ENCODE results near the gene TPP1. TPM values are rescaled to one million over a fixed set of nuclear protein-coding genes. Genes with fewer than 3 reads are reported as not detected.

The TPP1 gene
- total and polyA plus RNA-seq, 4 donors: 52.8 to 108 (median 86.5) TPM

DNA sequence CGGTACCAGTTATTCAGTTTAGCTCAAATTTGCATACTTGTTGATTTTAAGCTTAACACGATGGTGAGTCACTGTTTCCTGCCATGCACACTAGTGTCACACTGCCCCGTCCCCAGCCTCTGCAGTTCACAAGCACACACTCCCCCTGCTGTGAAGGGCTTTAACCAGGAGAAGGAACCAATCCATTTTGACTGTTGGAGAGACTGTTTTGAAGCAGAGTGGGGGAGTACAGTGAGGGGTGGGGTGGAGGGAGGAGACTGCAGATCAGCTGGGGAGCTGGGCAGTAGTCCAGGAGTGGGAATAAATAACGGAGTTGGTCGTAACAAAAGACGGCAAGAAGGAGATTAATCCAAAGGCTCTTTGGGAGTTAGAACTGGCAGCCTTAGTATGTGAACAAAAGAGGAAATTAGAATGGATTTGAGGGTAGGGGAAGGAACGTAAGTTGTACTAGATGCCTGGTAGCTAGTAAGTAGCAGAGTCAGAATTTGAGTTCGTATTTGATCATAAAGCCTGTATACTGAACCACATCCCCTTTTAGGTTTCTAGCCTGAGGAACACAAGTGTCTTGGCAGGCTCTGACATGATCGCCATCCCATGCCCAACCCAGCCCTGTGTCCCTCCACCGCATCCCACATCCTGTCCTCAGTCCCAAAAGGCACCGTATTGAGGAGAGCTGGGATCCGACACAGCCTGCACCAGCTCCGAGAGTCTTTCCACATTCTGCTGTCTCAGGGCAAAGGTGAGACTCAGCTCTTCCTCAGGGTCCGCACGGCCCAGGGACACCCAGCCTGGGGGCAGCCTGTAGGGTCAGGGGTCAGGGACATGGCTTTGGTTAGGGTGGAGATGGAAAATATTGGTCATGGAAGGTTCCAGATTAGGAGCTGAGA, 862 bp downstream of the TPP1 start:
- WGBS: 34% methylated on average over 15 of the region's 15 CpGs
- Histone ChIP-seq H3K9me3 (ENCODE audit: control insufficient read depth in 4 of 4, low read length in 3 of 4) (no peaks in the 10 kb centered on the region), H3K27me3 (ENCODE audit: control insufficient read depth in 4 of 4, insufficient read depth in 4 of 4, low read length in 3 of 4) (no peaks in the 10 kb centered on the region), H3K9ac (ENCODE audit: low read depth in 1 of 2, low read length in 2 of 2) (peak overlapping the region; percentile 81 to 83), H3K4me3 (ENCODE audit: low read depth in 1 of 3, low read length in 3 of 3) (peak overlapping the region; percentile 56 to 96 (median 68)), H3K36me3 (ENCODE audit: control insufficient read depth in 4 of 4, insufficient read depth in 3 of 4, low read depth in 1 of 4, low read length in 3 of 4) (peaks cover 7 to 16% (median 8%) of the 10 kb centered on the region in 4 donors), H3K4me1 (ENCODE audit: control insufficient read depth in 4 of 4, insufficient read depth in 4 of 4, low read length in 3 of 4) (peaks cover 0 to 24% (median 12%) of the 10 kb centered on the region in 4 donors), H3K27ac (ENCODE audit: low read depth in 1 of 2, low read length in 2 of 2) (peak overlapping the region; percentile 76 to 85)
- DNase-seq (ENCODE audit: low spot score): peak; percentile 56
- TF ChIP-seq YY1 (IDR thresholded peaks at IDR 0.05): peak; percentile 23
- peak; percentile 22 to 47 for TF ChIP-seq RAD21 (IDR thresholded peaks at IDR 0.05)
- peak; percentile 87 to 93 for TF ChIP-seq JUND (IDR thresholded peaks at IDR 0.05)
- TF ChIP-seq FOXA2 (IDR thresholded peaks at IDR 0.05): no peak
- TF ChIP-seq SP1 (IDR thresholded peaks at IDR 0.05): no peak
- TF ChIP-seq NR2F2 (IDR thresholded peaks at IDR 0.05): peak; percentile 76
- TF ChIP-seq HNF4A (conservative IDR thresholded peaks at IDR 0.05): peak in 1 of 2 donors; percentile 2

DNA sequence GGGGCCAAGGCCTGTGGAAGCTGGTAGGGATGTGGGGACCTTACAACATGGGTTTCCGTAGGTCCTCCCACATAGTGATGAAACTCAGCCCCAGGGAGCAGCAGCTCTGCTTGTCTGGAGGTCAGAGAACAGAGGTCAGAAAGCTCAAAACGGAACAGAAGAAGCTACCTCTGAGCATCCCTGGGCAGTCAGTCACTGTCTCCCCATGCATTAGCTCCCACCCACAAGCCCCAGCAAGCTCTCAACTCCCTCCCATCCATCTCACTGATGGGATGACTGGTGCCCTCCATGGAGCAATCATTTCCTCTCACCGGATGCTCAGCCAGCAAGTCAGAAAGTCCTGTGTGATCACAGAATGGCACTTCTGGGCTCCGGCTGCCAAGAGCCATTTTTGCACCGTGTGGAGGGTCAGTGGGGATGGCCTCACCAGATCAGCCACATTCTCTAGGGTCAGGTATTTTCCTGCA, 1.9 kb downstream of the TPP1 start:
- TF ChIP-seq EGR1 (IDR thresholded peaks at IDR 0.05; ENCODE audit: low read depth in 2 of 2) (no peak), GABPA (IDR thresholded peaks at IDR 0.05 in 1 of 2, conservative IDR thresholded peaks at IDR 0.05 in 1 of 2) (no peak), RAD21 (IDR thresholded peaks at IDR 0.05) (no peak), RXRA (IDR thresholded peaks at IDR 0.05) (no peak), TAF1 (conservative IDR thresholded peaks at IDR 0.05) (no peak), HNF4A (conservative IDR thresholded peaks at IDR 0.05) (no peak), HNF4G (IDR thresholded peaks at IDR 0.05) (no peak), JUND (IDR thresholded peaks at IDR 0.05) (no peak), FOXA2 (IDR thresholded peaks at IDR 0.05) (no peak), YY1 (IDR thresholded peaks at IDR 0.05) (no peak), SP1 (IDR thresholded peaks at IDR 0.05) (no peak), NR2F2 (IDR thresholded peaks at IDR 0.05) (no peak), FOXA1 (IDR thresholded peaks at IDR 0.05) (no peak)
- TF ChIP-seq, protein P1, sequence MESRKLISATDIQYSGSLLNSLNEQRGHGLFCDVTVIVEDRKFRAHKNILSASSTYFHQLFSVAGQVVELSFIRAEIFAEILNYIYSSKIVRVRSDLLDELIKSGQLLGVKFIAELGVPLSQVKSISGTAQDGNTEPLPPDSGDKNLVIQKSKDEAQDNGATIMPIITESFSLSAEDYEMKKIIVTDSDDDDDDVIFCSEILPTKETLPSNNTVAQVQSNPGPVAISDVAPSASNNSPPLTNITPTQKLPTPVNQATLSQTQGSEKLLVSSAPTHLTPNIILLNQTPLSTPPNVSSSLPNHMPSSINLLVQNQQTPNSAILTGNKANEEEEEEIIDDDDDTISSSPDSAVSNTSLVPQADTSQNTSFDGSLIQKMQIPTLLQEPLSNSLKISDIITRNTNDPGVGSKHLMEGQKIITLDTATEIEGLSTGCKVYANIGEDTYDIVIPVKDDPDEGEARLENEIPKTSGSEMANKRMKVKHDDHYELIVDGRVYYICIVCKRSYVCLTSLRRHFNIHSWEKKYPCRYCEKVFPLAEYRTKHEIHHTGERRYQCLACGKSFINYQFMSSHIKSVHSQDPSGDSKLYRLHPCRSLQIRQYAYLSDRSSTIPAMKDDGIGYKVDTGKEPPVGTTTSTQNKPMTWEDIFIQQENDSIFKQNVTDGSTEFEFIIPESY (IDR thresholded peaks at IDR 0.05): no peak
- TF ChIP-seq, protein P2, sequence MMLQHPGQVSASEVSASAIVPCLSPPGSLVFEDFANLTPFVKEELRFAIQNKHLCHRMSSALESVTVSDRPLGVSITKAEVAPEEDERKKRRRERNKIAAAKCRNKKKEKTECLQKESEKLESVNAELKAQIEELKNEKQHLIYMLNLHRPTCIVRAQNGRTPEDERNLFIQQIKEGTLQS (IDR thresholded peaks at IDR 0.05): no peak
- TF ChIP-seq, protein P3, sequence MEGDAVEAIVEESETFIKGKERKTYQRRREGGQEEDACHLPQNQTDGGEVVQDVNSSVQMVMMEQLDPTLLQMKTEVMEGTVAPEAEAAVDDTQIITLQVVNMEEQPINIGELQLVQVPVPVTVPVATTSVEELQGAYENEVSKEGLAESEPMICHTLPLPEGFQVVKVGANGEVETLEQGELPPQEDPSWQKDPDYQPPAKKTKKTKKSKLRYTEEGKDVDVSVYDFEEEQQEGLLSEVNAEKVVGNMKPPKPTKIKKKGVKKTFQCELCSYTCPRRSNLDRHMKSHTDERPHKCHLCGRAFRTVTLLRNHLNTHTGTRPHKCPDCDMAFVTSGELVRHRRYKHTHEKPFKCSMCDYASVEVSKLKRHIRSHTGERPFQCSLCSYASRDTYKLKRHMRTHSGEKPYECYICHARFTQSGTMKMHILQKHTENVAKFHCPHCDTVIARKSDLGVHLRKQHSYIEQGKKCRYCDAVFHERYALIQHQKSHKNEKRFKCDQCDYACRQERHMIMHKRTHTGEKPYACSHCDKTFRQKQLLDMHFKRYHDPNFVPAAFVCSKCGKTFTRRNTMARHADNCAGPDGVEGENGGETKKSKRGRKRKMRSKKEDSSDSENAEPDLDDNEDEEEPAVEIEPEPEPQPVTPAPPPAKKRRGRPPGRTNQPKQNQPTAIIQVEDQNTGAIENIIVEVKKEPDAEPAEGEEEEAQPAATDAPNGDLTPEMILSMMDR (IDR thresholded peaks at IDR 0.05; ENCODE audit: low read depth, low read length, missing input control): no peak
- TF ChIP-seq, protein P4, sequence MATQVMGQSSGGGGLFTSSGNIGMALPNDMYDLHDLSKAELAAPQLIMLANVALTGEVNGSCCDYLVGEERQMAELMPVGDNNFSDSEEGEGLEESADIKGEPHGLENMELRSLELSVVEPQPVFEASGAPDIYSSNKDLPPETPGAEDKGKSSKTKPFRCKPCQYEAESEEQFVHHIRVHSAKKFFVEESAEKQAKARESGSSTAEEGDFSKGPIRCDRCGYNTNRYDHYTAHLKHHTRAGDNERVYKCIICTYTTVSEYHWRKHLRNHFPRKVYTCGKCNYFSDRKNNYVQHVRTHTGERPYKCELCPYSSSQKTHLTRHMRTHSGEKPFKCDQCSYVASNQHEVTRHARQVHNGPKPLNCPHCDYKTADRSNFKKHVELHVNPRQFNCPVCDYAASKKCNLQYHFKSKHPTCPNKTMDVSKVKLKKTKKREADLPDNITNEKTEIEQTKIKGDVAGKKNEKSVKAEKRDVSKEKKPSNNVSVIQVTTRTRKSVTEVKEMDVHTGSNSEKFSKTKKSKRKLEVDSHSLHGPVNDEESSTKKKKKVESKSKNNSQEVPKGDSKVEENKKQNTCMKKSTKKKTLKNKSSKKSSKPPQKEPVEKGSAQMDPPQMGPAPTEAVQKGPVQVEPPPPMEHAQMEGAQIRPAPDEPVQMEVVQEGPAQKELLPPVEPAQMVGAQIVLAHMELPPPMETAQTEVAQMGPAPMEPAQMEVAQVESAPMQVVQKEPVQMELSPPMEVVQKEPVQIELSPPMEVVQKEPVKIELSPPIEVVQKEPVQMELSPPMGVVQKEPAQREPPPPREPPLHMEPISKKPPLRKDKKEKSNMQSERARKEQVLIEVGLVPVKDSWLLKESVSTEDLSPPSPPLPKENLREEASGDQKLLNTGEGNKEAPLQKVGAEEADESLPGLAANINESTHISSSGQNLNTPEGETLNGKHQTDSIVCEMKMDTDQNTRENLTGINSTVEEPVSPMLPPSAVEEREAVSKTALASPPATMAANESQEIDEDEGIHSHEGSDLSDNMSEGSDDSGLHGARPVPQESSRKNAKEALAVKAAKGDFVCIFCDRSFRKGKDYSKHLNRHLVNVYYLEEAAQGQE (IDR thresholded peaks at IDR 0.05): no peak
- TF ChIP-seq, protein P5, sequence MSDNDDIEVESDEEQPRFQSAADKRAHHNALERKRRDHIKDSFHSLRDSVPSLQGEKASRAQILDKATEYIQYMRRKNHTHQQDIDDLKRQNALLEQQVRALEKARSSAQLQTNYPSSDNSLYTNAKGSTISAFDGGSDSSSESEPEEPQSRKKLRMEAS (IDR thresholded peaks at IDR 0.05): no peak
- peaks cover 7 to 16% (median 8%) of the 10 kb centered on the region in 4 donors for H3K36me3 ChIP-seq (ENCODE audit: control insufficient read depth in 4 of 4, insufficient read depth in 3 of 4, low read depth in 1 of 4, low read length in 3 of 4)
- H3K27ac ChIP-seq (ENCODE audit: low read depth in 1 of 2, low read length in 2 of 2): no peak overlapping the region
- no peaks in the 10 kb centered on the region for H3K27me3 ChIP-seq (ENCODE audit: control insufficient read depth in 4 of 4, insufficient read depth in 4 of 4, low read length in 3 of 4)
- no peak for DNase-seq (ENCODE audit: low spot score)
- no peak overlapping the region for H3K4me3 ChIP-seq (ENCODE audit: low read depth in 1 of 3, low read length in 3 of 3)
- H3K9ac ChIP-seq (ENCODE audit: low read depth in 1 of 2, low read length in 2 of 2): no peak overlapping the region
- peaks cover 0 to 29% (median 17%) of the 10 kb centered on the region in 4 donors for H3K4me1 ChIP-seq (ENCODE audit: control insufficient read depth in 4 of 4, insufficient read depth in 4 of 4, low read length in 3 of 4)
- 77% methylated on average over 5 of the region's 5 CpGs for WGBS
- H3K9me3 ChIP-seq (ENCODE audit: control insufficient read depth in 4 of 4, low read length in 3 of 4): no peaks in the 10 kb centered on the region

Data from liver (tissue), 9 donors.